Esophagus muscularis mucosa (tissue), 3 donors: Measurements from ENCODE around the gene PGA3.

ENCODE experiments used
- POLR2A ChIP-seq: fragments of 450-650 bp; IDR thresholded peaks from one replicate; pipeline ENCODE4 v1.6.1; 2017; ENCODE audit warnings: antibody characterized with exemption, moderate library complexity, mild to moderate bottlenecking, low read depth
- TF ChIP-seq, protein P1 (sequence below), 3 experiments: fragments of 200-600 bp in 2 of 3; fragments of 450-650 bp in 1 of 3; sonication (generic) in 2 of 3; IDR thresholded peaks; one replicate each; pipeline ENCODE4 v1.5.1; 2017 to 2019; ENCODE audit warnings: antibody characterized with exemption in 3 of 3, mild to moderate bottlenecking in 2 of 3, moderate library complexity in 1 of 3

DNA sequence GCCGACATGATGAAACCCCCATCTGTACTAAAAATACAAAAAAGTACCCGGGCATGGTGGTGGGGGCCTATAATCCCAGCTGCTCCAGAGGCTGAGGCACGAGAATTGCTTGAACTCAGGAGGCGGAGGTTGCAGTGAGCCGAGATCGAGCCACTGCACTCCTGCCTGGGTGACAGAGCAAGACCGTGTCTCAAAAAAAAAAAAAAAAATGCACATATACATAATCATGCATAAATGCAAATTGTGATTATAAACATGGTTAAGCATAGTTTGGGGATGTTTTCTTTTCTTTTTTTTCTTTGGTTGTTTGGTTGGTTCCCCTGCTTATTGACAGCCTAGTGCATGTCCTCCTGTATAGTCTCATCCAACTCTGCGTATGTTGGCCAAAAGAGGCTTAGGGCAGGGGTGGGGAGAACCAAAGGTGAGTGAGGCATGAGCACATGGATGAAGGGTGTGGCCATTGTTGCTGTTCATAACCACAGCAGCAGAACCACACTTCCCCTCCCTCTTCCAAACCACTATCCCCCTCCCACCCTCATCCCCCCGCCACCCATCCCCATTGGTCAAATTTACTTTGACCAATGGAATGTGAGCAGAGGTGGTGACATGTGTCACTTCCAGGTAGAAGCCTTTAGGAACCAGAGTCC, 35.1 kb upstream of the PGA3 start:
- TF ChIP-seq, protein P1, sequence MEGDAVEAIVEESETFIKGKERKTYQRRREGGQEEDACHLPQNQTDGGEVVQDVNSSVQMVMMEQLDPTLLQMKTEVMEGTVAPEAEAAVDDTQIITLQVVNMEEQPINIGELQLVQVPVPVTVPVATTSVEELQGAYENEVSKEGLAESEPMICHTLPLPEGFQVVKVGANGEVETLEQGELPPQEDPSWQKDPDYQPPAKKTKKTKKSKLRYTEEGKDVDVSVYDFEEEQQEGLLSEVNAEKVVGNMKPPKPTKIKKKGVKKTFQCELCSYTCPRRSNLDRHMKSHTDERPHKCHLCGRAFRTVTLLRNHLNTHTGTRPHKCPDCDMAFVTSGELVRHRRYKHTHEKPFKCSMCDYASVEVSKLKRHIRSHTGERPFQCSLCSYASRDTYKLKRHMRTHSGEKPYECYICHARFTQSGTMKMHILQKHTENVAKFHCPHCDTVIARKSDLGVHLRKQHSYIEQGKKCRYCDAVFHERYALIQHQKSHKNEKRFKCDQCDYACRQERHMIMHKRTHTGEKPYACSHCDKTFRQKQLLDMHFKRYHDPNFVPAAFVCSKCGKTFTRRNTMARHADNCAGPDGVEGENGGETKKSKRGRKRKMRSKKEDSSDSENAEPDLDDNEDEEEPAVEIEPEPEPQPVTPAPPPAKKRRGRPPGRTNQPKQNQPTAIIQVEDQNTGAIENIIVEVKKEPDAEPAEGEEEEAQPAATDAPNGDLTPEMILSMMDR (IDR thresholded peaks at IDR 0.05), result no peak
- no peak for TF ChIP-seq POLR2A
